H1 (cell line): ENCODE data around the gene CEP192. TPM values are rescaled to one million over a fixed set of nuclear protein-coding genes. Genes with fewer than 3 reads are reported as not detected.

Experiments
- CTCF ChIA-PET: fragments of 300-600 bp; sonication (Branson Sonifier 250); formaldehyde crosslinking; loops from one replicate; lab custom pipeline; 2021; ENCODE audit not compliant: partially characterized antibody; lab: Charles Lee
- POLR2A ChIA-PET: fragments of 300-600 bp; sonication (Branson Sonifier 250); formaldehyde crosslinking; loops from one replicate; lab custom pipeline; 2021; ENCODE audit warnings: inconsistent platforms; ENCODE audit not compliant: partially characterized antibody; lab: Charles Lee
- DNase-seq, 2 experiments: peaks; one replicate each; pipeline versions ENCODE4 v3.0.0 to v3.0.0-alpha.2; 2010 to 2022; ENCODE audit warnings: low spot score in 2 of 2, low read depth in 1 of 2, mixed read lengths in 1 of 2
- FAIRE-seq: peaks from 2 replicates; lab custom pipeline; 2011; peaks lifted over from hg19 to GRCh38; lab: Jason Lieb, UNC
- H2AFZ ChIP-seq: 2 replicates; pipeline ENCODE4 v1.8.1; 2012; ENCODE audit warnings: low read length, inconsistent platforms
- H2AK5ac ChIP-seq: 2 replicates; pipeline ENCODE4 v1.6.1; 2013; ENCODE audit warnings: low read depth, low read length
- H2BK120ac ChIP-seq: replicated peaks from 2 replicates; pipeline ENCODE3; 2013; ENCODE audit warnings: low read depth, low read length, inconsistent platforms
- H2BK12ac ChIP-seq: 2 replicates; pipeline ENCODE4 v1.6.1; 2013; ENCODE audit warnings: low read depth, low read length
- H2BK15ac ChIP-seq: 2 replicates; pipeline ENCODE4 v1.6.1; 2013; ENCODE audit warnings: low read length
- H2BK20ac ChIP-seq: 2 replicates; pipeline ENCODE4 v1.6.1; 2013; ENCODE audit warnings: low read length
- H2BK5ac ChIP-seq: 2 replicates; pipeline ENCODE4 v1.6.1; 2013; ENCODE audit warnings: low read depth, low read length
- H3K14ac ChIP-seq: 2 replicates; pipeline ENCODE4 v1.6.1; 2013; ENCODE audit warnings: inconsistent platforms; ENCODE audit not compliant: insufficient read length
- H3K18ac ChIP-seq: 2 replicates; pipeline ENCODE4 v1.6.1; 2013; ENCODE audit warnings: low read length; ENCODE audit errors: extremely low read depth
- H3K23ac ChIP-seq: 2 replicates; pipeline ENCODE4 v1.6.1; 2013; ENCODE audit warnings: inconsistent platforms; ENCODE audit not compliant: insufficient read length
- H3K23me2 ChIP-seq: 2 replicates; pipeline ENCODE4 v1.6.1; 2013; ENCODE audit warnings: low read depth, low read length
- H3K27ac ChIP-seq: 2 replicates; pipeline ENCODE4 v1.6.1; 2011; ENCODE audit warnings: low read depth, low read length, inconsistent platforms
- H3K27me3 ChIP-seq, 4 experiments: replicated peaks in 1 of 4; 1 replicate in 1 of 4; 2 replicates in 3 of 4; pipeline versions ENCODE4 v1.6.1 to v1.8.1; 2011 to 2013; ENCODE audit warnings: low read length in 3 of 4, mild to moderate bottlenecking in 3 of 4, inconsistent platforms in 2 of 4, mixed read lengths in 2 of 4, moderate library complexity in 1 of 4; ENCODE audit not compliant: control insufficient read depth in 3 of 4, insufficient read depth in 3 of 4; ENCODE audit errors: extremely low read depth in 1 of 4
- H3K36me3 ChIP-seq, 4 experiments: 2 replicates each; pipeline versions ENCODE4 v1.6.1 to v1.8.1; 2011 to 2013; ENCODE audit warnings: mild to moderate bottlenecking in 4 of 4, low read length in 3 of 4, moderate library complexity in 2 of 4, control low read depth in 1 of 4, inconsistent platforms in 1 of 4; ENCODE audit not compliant: insufficient read depth in 4 of 4, control insufficient read depth in 2 of 4
- H3K4ac ChIP-seq: replicated peaks from 2 replicates; pipeline ENCODE3; 2013; ENCODE audit warnings: low read length, low read depth, mixed read lengths, inconsistent platforms; ENCODE audit not compliant: insufficient read length
- H3K4me1 ChIP-seq, 4 experiments: replicated peaks in 1 of 4; 1 replicate in 1 of 4; 2 replicates in 3 of 4; pipeline versions ENCODE4 v1.6.1 to v1.8.1; 2011 to 2013; ENCODE audit warnings: low read length in 3 of 4, inconsistent platforms in 2 of 4, mixed read lengths in 1 of 4; ENCODE audit not compliant: insufficient read depth in 4 of 4, control insufficient read depth in 3 of 4
- H3K4me2 ChIP-seq, 2 experiments: 2 replicates each; pipeline versions ENCODE4 v1.6.1 to v1.8.1; 2011 to 2013; ENCODE audit warnings: low read depth in 2 of 2, low read length in 2 of 2, control low read depth in 1 of 2, inconsistent platforms in 1 of 2, mild to moderate bottlenecking in 1 of 2; ENCODE audit not compliant: insufficient read depth in 1 of 2
- H3K4me3 ChIP-seq, 4 experiments: fragments of 200-600, 300-600 bp in 1 of 4; sonication (generic), shearing (Covaris generic), sonication (Bioruptor Twin) in 1 of 4; 2 replicates each; pipeline versions ENCODE4 v1.5.1 to v1.8.1; 2011 to 2016; ENCODE audit warnings: low read length in 4 of 4, low read depth in 3 of 4, control low read depth in 2 of 4, inconsistent platforms in 2 of 4, mild to moderate bottlenecking in 2 of 4, mixed read lengths in 1 of 4, moderate library complexity in 1 of 4; ENCODE audit not compliant: insufficient read depth in 2 of 4; ENCODE audit errors: extremely low read depth in 1 of 4
- H3K56ac ChIP-seq: replicated peaks from 2 replicates; pipeline ENCODE3; 2013; ENCODE audit warnings: low read depth, mild to moderate bottlenecking, mixed read lengths, low read length, inconsistent platforms; ENCODE audit not compliant: insufficient read length
- H3K79me1 ChIP-seq: 2 replicates; pipeline ENCODE4 v1.6.1; 2013; ENCODE audit warnings: low read depth, low read length, control low read depth
- H3K79me2 ChIP-seq, 2 experiments: 2 replicates each; pipeline versions ENCODE4 v1.6.1 to v1.8.1; 2012 to 2013; ENCODE audit warnings: low read length in 2 of 2, mild to moderate bottlenecking in 2 of 2, inconsistent platforms in 1 of 2; ENCODE audit not compliant: insufficient read depth in 2 of 2, control insufficient read depth in 1 of 2
- H3K9ac ChIP-seq, 4 experiments: replicated peaks in 1 of 4; 1 replicate in 1 of 4; 2 replicates in 3 of 4; pipeline versions ENCODE4 v1.6.1 to v1.8.1; 2011 to 2013; ENCODE audit warnings: low read depth in 3 of 4, low read length in 3 of 4, control low read depth in 2 of 4, mild to moderate bottlenecking in 2 of 4, moderate library complexity in 2 of 4, inconsistent platforms in 1 of 4; ENCODE audit errors: extremely low read depth in 1 of 4
- H3K9me3 ChIP-seq, 2 experiments: 2 replicates each; pipeline versions ENCODE4 v1.6.1 to v1.8.1; 2012 to 2013; ENCODE audit warnings: mild to moderate bottlenecking in 2 of 2, moderate library complexity in 2 of 2, control low read depth in 1 of 2, inconsistent platforms in 1 of 2, low read depth in 1 of 2, low read length in 1 of 2, mixed read lengths in 1 of 2; ENCODE audit not compliant: insufficient read depth in 2 of 2
- H4K20me1 ChIP-seq, 2 experiments: replicated peaks in 1 of 2; 2 replicates each; pipeline versions ENCODE3 to v1.8.1; 2011 to 2013; ENCODE audit warnings: inconsistent platforms in 2 of 2, low read length in 2 of 2, mild to moderate bottlenecking in 1 of 2; ENCODE audit not compliant: insufficient read depth in 2 of 2, control insufficient read depth in 1 of 2
- H4K5ac ChIP-seq: 2 replicates; pipeline ENCODE4 v1.6.1; 2013; ENCODE audit warnings: low read length, low read depth, mixed read lengths, inconsistent platforms; ENCODE audit not compliant: insufficient read length
- H4K8ac ChIP-seq: 2 replicates; pipeline ENCODE4 v1.8.0; 2013; ENCODE audit warnings: mild to moderate bottlenecking, moderate library complexity, low read length, inconsistent platforms; ENCODE audit not compliant: insufficient read depth; ENCODE audit errors: extremely low read depth
- H4K91ac ChIP-seq: replicated peaks from 2 replicates; pipeline ENCODE3; 2013; ENCODE audit warnings: low read length, mixed read lengths, inconsistent platforms; ENCODE audit not compliant: insufficient read length
- POLR2A ChIP-seq, 2 experiments: IDR thresholded peaks; 1 replicate in 1 of 2; 2 replicates in 1 of 2; pipeline ENCODE4 v1.6.1; 2011; ENCODE audit warnings: low read depth in 2 of 2, low read length in 2 of 2, mild to moderate bottlenecking in 2 of 2; ENCODE audit errors: control extremely low read depth in 1 of 2
- WGBS, 2 experiments: shearing (Covaris generic) in 1 of 2; methylation state at CpG; one replicate each; pipeline versions ENCODE4 v1.1.6 to v1.1.7; 2013 to 2015; ENCODE audit warnings: low lambda C conversion rate in 2 of 2, mixed read lengths in 2 of 2, inconsistent platforms in 1 of 2, low coverage in 1 of 2, missing lambda C conversion rate in 1 of 2; ENCODE audit not compliant: insufficient replicate concordance in 2 of 2, insufficient coverage in 1 of 2, insufficient read length in 1 of 2; ENCODE audit errors: extremely low coverage in 1 of 2, missing lambda C conversion rate in 1 of 2; 5-methylcytosine and 5-hydroxymethylcytosine counted together
- polyA plus RNA-seq, 7 experiments: library from polyadenylated mRNA; depleted of rRNA in 3 of 7; stranded (reverse) in 5 of 7; unstranded in 2 of 7; fragments of >200 nt in 5 of 7; fragments of 200-250 nt in 2 of 7; gene quantifications; 1 replicate in 5 of 7; 2 replicates in 1 of 7; 4 replicates in 1 of 7; pipeline versions ENCODE4 v1.2.1 to v1.2.3, GENCODE V29; 2011 to 2013; ENCODE audit warnings: missing spikeins in 2 of 7, mixed read lengths in 2 of 7
- total RNA-seq: library from RNA; stranded (reverse); fragmentation: NEBNext Ultra II Directional; extraction: Animal tissue kit (Norgen Biotek cat#: 25700); gene quantifications from 2 replicates; pipeline ENCODE4 v1.2.1, GENCODE V29; 2021
- TF ChIP-seq, protein P1 (sequence below): IDR thresholded peaks from 2 replicates; pipeline ENCODE4 v1.6.1; 2012; ENCODE audit warnings: low read length, inconsistent platforms

The CEP192 gene
- total and polyA plus RNA-seq, 2 of the 8 experiments (the other 6 are each of a cell fraction or from before 2014, with no cell fraction given), result 13.4 to 23.1 TPM

DNA sequence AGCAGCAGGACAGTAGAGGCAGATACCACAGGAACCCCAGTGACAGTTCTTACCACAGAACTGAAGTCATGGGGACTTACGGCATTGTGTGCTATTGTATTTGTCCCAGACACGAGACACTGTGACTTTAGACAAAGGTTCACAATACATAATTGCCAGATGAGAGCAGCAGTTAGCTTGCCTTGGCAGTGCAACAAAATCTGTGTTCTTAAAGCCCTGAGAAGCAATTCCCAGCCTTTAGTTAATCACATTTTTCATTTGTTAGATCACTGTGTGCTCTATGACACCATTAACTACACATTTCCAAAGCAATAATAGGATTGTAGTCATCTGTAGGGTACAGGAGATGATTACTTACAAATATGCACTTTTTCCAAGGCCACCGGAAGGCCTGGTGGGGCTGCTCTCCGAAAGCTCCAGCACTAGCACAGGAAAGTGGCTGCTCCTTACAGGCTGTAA, 129.8 kb downstream of the CEP192 start:
- FAIRE-seq (no peak), DNase-seq (no peak)
- CTCF ChIA-PET, result no interaction called here
- peaks cover 0 to 19% (median 10%) of the 10 kb centered on the region in 4 experiments; a peak in 6 of 8 replicates for H3K36me3 ChIP-seq
- POLR2A ChIA-PET, result no interaction called here
- no peak overlapping the region for H2BK120ac ChIP-seq
- no peak overlapping the region for H4K8ac ChIP-seq
- no peaks in the 10 kb centered on the region for H3K79me1 ChIP-seq
- no peak overlapping the region for H2AFZ ChIP-seq
- H2BK12ac ChIP-seq, result no peak overlapping the region
- no peaks in the 10 kb centered on the region for H3K79me2 ChIP-seq
- no peaks in the 10 kb centered on the region for H3K9me3 ChIP-seq
- no peaks in the 10 kb centered on the region for H3K27me3 ChIP-seq
- no peak overlapping the region for H2BK15ac ChIP-seq
- TF ChIP-seq POLR2A (IDR thresholded peaks at IDR 0.05; ENCODE audit: control extremely low read depth in 1 of 2, low read depth in 2 of 2, low read length in 2 of 2), result no peak
- TF ChIP-seq, protein P1, sequence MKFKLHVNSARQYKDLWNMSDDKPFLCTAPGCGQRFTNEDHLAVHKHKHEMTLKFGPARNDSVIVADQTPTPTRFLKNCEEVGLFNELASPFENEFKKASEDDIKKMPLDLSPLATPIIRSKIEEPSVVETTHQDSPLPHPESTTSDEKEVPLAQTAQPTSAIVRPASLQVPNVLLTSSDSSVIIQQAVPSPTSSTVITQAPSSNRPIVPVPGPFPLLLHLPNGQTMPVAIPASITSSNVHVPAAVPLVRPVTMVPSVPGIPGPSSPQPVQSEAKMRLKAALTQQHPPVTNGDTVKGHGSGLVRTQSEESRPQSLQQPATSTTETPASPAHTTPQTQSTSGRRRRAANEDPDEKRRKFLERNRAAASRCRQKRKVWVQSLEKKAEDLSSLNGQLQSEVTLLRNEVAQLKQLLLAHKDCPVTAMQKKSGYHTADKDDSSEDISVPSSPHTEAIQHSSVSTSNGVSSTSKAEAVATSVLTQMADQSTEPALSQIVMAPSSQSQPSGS, result no peak
- H3K4ac ChIP-seq, result no peak overlapping the region
- no peak overlapping the region for H3K4me3 ChIP-seq
- no peak overlapping the region for H2AK5ac ChIP-seq
- no peak overlapping the region for H3K23ac ChIP-seq
- no peak overlapping the region for H4K91ac ChIP-seq
- H3K4me1 ChIP-seq, result no peaks in the 10 kb centered on the region
- H3K23me2 ChIP-seq, result no peaks in the 10 kb centered on the region
- no peak overlapping the region for H2BK5ac ChIP-seq
- no peak overlapping the region for H4K5ac ChIP-seq
- no peak overlapping the region for H3K56ac ChIP-seq
- H2BK20ac ChIP-seq, result no peak overlapping the region
- no peaks in the 10 kb centered on the region for H4K20me1 ChIP-seq
- no peak overlapping the region for H3K18ac ChIP-seq
- no peak overlapping the region for H3K4me2 ChIP-seq
- H3K27ac ChIP-seq, result no peak overlapping the region
- WGBS, 2 experiments, result 90% methylated on average over 4 of the region's 4 CpGs; no CpG with 5 or more reads in 1 of the 2 experiments
- H3K9ac ChIP-seq, result no peak overlapping the region
- H3K14ac ChIP-seq, result no peak overlapping the region
